IMR-90 (cell line): ENCODE results near the gene CDK13. TPM values are rescaled to one million over a fixed set of nuclear protein-coding genes. Genes with fewer than 3 reads are reported as not detected.

Experiments
- ATAC-seq: fragments of 200-7000 bp; cut with Tn5 transposase; 2 replicates; pipeline ENCODE4 v1.9.1; 2020; ENCODE audit warnings: low read depth, mild to moderate bottlenecking, moderate library complexity
- BruUV-seq: library from RNA; stranded (reverse); fragments of 400-500 nt; replicated peaks from 2 replicates; lab custom pipeline; 2021; lab: Mats Ljungman, UMichigan
- CTCF ChIA-PET: fragments of 300-600 bp; formaldehyde crosslinking; extraction: SDS; loops from one replicate; lab custom pipeline; 2021; ENCODE audit warnings: antibody characterized with exemption; lab: Yijun Ruan, JAX
- POLR2A ChIA-PET: fragments of 300-600 bp; sonication (Branson Sonifier 250); formaldehyde crosslinking; loops from one replicate; lab custom pipeline; 2022; ENCODE audit warnings: antibody characterized with exemption; ENCODE audit not compliant: unreplicated experiment; lab: Charles Lee
- DNase-seq: peaks from one replicate; pipeline ENCODE4 v3.0.0; 2013
- H2AFZ ChIP-seq: replicated peaks from 2 replicates; pipeline ENCODE3; 2013; ENCODE audit warnings: low read length, mild to moderate bottlenecking; ENCODE audit not compliant: poor library complexity
- H2AK5ac ChIP-seq: 2 replicates; pipeline ENCODE4 v1.6.1; 2013; ENCODE audit warnings: low read depth, low read length, inconsistent platforms
- H2AK9ac ChIP-seq: replicated peaks from 2 replicates; pipeline ENCODE3; 2013; ENCODE audit warnings: mild to moderate bottlenecking, low read depth, low read length, moderate library complexity; ENCODE audit not compliant: poor library complexity
- H2BK120ac ChIP-seq: 2 replicates; pipeline ENCODE4 v1.6.1; 2013; ENCODE audit warnings: low read depth, low read length, inconsistent platforms
- H2BK15ac ChIP-seq: 3 replicates; pipeline ENCODE4 v1.6.1; 2013; ENCODE audit warnings: low read depth, low read length, inconsistent platforms
- H2BK20ac ChIP-seq: 2 replicates; pipeline ENCODE4 v1.6.1; 2013; ENCODE audit warnings: low read depth, mild to moderate bottlenecking, inconsistent platforms, low read length, moderate library complexity
- H2BK5ac ChIP-seq: 2 replicates; pipeline ENCODE4 v1.6.1; 2013; ENCODE audit warnings: mild to moderate bottlenecking, low read depth, low read length, inconsistent platforms; ENCODE audit not compliant: poor library complexity, severe bottlenecking
- H3K14ac ChIP-seq: replicated peaks from 2 replicates; pipeline ENCODE4 v1.6.1; 2013; ENCODE audit warnings: low read depth, low read length, inconsistent platforms
- H3K18ac ChIP-seq: 2 replicates; pipeline ENCODE4 v1.6.1; 2013; ENCODE audit warnings: low read depth, low read length, control low read depth
- H3K23ac ChIP-seq: 2 replicates; pipeline ENCODE4 v1.6.1; 2013; ENCODE audit warnings: low read depth, low read length, inconsistent platforms
- H3K27ac ChIP-seq: 2 replicates; pipeline ENCODE4 v1.5.1; 2013; ENCODE audit warnings: mild to moderate bottlenecking, control low read depth, low read length; ENCODE audit not compliant: insufficient read depth
- H3K27me3 ChIP-seq: 2 replicates; pipeline ENCODE4 v1.6.1; 2013; ENCODE audit warnings: low read length; ENCODE audit not compliant: control insufficient read depth, insufficient read depth
- H3K36me3 ChIP-seq: 2 replicates; pipeline ENCODE4 v1.6.1; 2013; ENCODE audit warnings: low read length, mixed read lengths; ENCODE audit not compliant: control insufficient read depth, insufficient read depth
- H3K4ac ChIP-seq: 2 replicates; pipeline ENCODE4 v1.6.1; 2013; ENCODE audit warnings: low read depth, low read length, inconsistent platforms
- H3K4me1 ChIP-seq: 2 replicates; pipeline ENCODE4 v1.6.1; 2013; ENCODE audit warnings: low read length, mixed read lengths; ENCODE audit not compliant: control insufficient read depth, insufficient read depth
- H3K4me2 ChIP-seq: 2 replicates; pipeline ENCODE4 v1.6.1; 2013; ENCODE audit warnings: low read depth, mild to moderate bottlenecking, control low read depth, low read length, moderate library complexity
- H3K4me3 ChIP-seq: 2 replicates; pipeline ENCODE4 v1.5.1; 2013; ENCODE audit warnings: low read depth, mild to moderate bottlenecking, control low read depth, low read length, moderate library complexity; ENCODE audit not compliant: insufficient read depth
- H3K56ac ChIP-seq: 2 replicates; pipeline ENCODE4 v1.6.1; 2013; ENCODE audit warnings: low read length, inconsistent platforms; ENCODE audit not compliant: insufficient read depth; ENCODE audit errors: extremely low read depth
- H3K79me1 ChIP-seq, 2 experiments: 2 replicates each; pipeline ENCODE4 v1.6.1; 2013; ENCODE audit warnings: low read length in 2 of 2, inconsistent platforms in 1 of 2, low read depth in 1 of 2
- H3K9ac ChIP-seq: 2 replicates; pipeline ENCODE4 v1.6.1; 2013; ENCODE audit warnings: low read depth, low read length, control low read depth
- H3K9me1 ChIP-seq: 2 replicates; pipeline ENCODE4 v1.6.1; 2013; ENCODE audit warnings: low read length, inconsistent platforms; ENCODE audit not compliant: insufficient read depth
- H3K9me3 ChIP-seq: 2 replicates; pipeline ENCODE4 v1.6.1; 2013; ENCODE audit warnings: low read length; ENCODE audit not compliant: control insufficient read depth, insufficient read depth
- H4K20me1 ChIP-seq: 2 replicates; pipeline ENCODE4 v1.6.1; 2013; ENCODE audit warnings: low read length, inconsistent platforms; ENCODE audit not compliant: insufficient read depth
- H4K5ac ChIP-seq: 2 replicates; pipeline ENCODE4 v1.6.1; 2013; ENCODE audit warnings: mild to moderate bottlenecking, low read depth, low read length, control low read depth
- H4K8ac ChIP-seq, 2 experiments: 2 replicates each; pipeline ENCODE4 v1.6.1; 2013; ENCODE audit warnings: low read depth in 2 of 2, low read length in 2 of 2, control low read depth in 1 of 2, inconsistent platforms in 1 of 2
- H4K91ac ChIP-seq: 2 replicates; pipeline ENCODE4 v1.6.1; 2013; ENCODE audit warnings: low read depth, low read length, inconsistent platforms; ENCODE audit not compliant: insufficient read depth
- FOS ChIP-seq: fragments of 150-350 bp; IDR thresholded peaks from 2 replicates; pipeline ENCODE4 v1.6.1; 2016; ENCODE audit warnings: low read depth, low read length
- POLR2A ChIP-seq: IDR thresholded peaks from 2 replicates; pipeline ENCODE4 v1.6.1; 2012; ENCODE audit warnings: mild to moderate bottlenecking, low read depth, low read length
- WGBS, 2 experiments: methylation state at CpG; one replicate each; pipeline versions ENCODE4 v1.1.5 to v1.1.7; 2013; ENCODE audit warnings: missing lambda C conversion rate in 2 of 2; ENCODE audit not compliant: insufficient read length in 1 of 2; ENCODE audit errors: extremely low coverage in 2 of 2; 5-methylcytosine and 5-hydroxymethylcytosine counted together
- dilution Hi-C: fragments of 300-500 bp; cut with HindIII; formaldehyde crosslinking; loops from one replicate; pipeline ENCODE4 v1.14.3; 2018; ENCODE audit warnings: low sequenced_read_pairs; ENCODE audit not compliant: unreplicated experiment
- in situ Hi-C: fragments of 300-500 bp; cut with MboI; formaldehyde crosslinking; loops from 3 replicates; pipeline ENCODE4 v1.14.3; 2019; ENCODE audit warnings: low sequenced_read_pairs, inconsistent platforms, mixed read lengths
- intact Hi-C: fragments of 100-400 bp; cut with micrococcal nuclease; formaldehyde crosslinking; loops from 2 replicates; pipeline ENCODE4 v1.10.0; 2022
- polyA plus RNA-seq, 3 experiments: library from polyadenylated mRNA; depleted of rRNA; stranded (reverse); fragments of >200 nt; gene quantifications; 2 replicates each; pipeline ENCODE4 v1.2.3, GENCODE V29; 2012; ENCODE audit warnings: low replicate concordance in 1 of 3
- total RNA-seq: library from RNA; depleted of rRNA; stranded (reverse); fragments of >200 nt; gene quantifications from 2 replicates; pipeline ENCODE4 v1.2.3, GENCODE V29; 2012

CDK13 gene
- total and polyA plus RNA-seq, 2 of the 4 experiments (the other 2 are of a cell fraction), result 20.1 to 50.4 TPM

DNA sequence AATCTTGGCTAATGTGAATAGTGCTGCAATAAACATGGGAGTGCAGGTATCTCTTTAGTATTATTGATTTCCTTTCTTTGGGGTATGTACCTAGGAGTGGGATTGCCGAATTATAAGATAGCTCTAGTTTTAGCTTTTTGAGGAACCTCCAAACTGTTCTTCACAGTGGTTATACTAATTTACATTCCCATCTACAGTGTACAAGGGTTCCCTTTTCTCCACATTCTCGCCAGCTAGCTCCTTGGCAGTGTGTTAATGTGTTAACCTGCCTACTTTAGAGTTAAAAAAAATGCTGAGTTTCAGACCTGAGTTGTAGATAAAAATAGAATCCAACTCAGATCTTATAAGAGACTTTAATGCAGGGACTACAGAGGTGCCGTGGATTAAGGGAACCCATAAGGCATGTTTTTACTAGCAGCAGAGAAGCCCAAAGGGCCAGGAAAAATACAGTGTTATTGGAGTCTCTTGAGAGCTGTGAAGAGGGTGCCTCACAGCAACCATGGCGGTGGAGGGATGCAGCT, 35.4 kb downstream of the CDK13 start:
- Histone ChIP-seq H3K36me3 (0 out of 2 replicates have a peak, but pooled peaks cover 3% of the 10 kb centered on the region), H2BK5ac (no peak overlapping the region), H4K20me1 (peaks cover 51% of the 10 kb centered on the region), H4K8ac (no peak overlapping the region), H2AFZ (no peak overlapping the region), H2BK20ac (no peak overlapping the region), H3K4me2 (no peak overlapping the region), H2BK120ac (no peak overlapping the region), H2BK15ac (no peak overlapping the region), H3K4me1 (peaks cover 2% of the 10 kb centered on the region; the same call in 1 of the 2 replicates), H4K5ac (no peak overlapping the region), H3K9me1 (peaks cover 7% of the 10 kb centered on the region), H3K56ac (no peak overlapping the region), H3K27me3 (no peaks in the 10 kb centered on the region), H3K9me3 (no peaks in the 10 kb centered on the region), H3K79me1 (peaks cover 9 to 50% of the 10 kb centered on the region in 2 experiments), H3K23ac (no peak overlapping the region), H4K91ac (no peak overlapping the region), H3K4ac (no peak overlapping the region), H3K14ac (no peak overlapping the region), H3K4me3 (no peak overlapping the region), H3K18ac (no peak overlapping the region), H3K9ac (no peak overlapping the region), H2AK5ac (no peak overlapping the region), H2AK9ac (no peak overlapping the region), H3K27ac (no peak overlapping the region)
- no CpG with 5 or more reads among the region's 4 CpGs for WGBS, 2 experiments
- DNase-seq, result no peak
- ChIA-PET POLR2A (no interaction called here), CTCF (no interaction called here)
- in situ Hi-C loops (no loop called here), intact Hi-C loops (no loop called here), dilution Hi-C loops (no loop called here)
- TF ChIP-seq POLR2A, result no peak
- TF ChIP-seq FOS, result no peak
- no TSS peak for BruUV-seq
- ATAC-seq, result no peak
